GM12874 (cell line): ENCODE measurements around the gene CD96.

ENCODE experiments used
- TF ChIP-seq, protein P1 (sequence below): IDR thresholded peaks from 2 replicates; pipeline ENCODE4 v1.5.1; 2011; ENCODE audit warnings: low read depth, mild to moderate bottlenecking, control low read depth, low read length, moderate library complexity; ENCODE audit not compliant: insufficient read depth

The CD96 gene

DNA sequence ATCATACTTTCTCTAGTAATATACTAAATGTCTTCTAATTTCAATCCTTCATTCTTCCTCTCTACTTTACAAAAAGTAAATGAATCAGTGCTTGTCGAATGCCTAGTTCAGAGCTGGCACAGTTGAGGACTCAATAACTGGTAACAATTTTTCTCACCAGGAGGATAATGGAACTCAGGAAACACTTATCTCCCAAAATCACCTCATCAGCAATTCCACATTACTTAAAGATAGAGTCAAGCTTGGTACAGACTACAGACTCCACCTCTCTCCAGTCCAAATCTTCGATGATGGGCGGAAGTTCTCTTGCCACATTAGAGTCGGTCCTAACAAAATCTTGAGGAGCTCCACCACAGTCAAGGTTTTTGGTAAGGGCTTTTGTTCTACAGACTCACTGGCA, 36.9 kb downstream of the CD96 start:
- TF ChIP-seq, protein P1, sequence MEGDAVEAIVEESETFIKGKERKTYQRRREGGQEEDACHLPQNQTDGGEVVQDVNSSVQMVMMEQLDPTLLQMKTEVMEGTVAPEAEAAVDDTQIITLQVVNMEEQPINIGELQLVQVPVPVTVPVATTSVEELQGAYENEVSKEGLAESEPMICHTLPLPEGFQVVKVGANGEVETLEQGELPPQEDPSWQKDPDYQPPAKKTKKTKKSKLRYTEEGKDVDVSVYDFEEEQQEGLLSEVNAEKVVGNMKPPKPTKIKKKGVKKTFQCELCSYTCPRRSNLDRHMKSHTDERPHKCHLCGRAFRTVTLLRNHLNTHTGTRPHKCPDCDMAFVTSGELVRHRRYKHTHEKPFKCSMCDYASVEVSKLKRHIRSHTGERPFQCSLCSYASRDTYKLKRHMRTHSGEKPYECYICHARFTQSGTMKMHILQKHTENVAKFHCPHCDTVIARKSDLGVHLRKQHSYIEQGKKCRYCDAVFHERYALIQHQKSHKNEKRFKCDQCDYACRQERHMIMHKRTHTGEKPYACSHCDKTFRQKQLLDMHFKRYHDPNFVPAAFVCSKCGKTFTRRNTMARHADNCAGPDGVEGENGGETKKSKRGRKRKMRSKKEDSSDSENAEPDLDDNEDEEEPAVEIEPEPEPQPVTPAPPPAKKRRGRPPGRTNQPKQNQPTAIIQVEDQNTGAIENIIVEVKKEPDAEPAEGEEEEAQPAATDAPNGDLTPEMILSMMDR = no peak

DNA sequence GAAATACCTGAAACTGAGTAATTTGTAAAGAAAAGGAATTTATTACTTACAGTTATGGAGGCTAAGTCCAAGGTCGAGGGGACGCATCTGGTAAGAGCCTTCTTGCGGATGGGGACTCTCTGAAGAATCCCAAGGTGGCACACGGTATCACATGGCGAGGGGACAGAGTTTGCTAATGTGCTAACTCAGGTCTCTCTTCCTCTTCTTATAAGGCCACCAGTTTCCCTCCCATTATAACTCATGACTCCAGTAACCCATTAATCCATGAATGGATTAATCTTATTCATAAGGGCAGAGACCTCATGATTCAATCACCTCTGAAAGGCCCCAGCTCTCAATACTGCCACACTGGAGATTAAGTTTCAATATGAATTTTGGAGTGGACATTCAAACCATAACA, 37.5 kb downstream of the CD96 start:
- TF ChIP-seq, protein P1 = no peak

DNA sequence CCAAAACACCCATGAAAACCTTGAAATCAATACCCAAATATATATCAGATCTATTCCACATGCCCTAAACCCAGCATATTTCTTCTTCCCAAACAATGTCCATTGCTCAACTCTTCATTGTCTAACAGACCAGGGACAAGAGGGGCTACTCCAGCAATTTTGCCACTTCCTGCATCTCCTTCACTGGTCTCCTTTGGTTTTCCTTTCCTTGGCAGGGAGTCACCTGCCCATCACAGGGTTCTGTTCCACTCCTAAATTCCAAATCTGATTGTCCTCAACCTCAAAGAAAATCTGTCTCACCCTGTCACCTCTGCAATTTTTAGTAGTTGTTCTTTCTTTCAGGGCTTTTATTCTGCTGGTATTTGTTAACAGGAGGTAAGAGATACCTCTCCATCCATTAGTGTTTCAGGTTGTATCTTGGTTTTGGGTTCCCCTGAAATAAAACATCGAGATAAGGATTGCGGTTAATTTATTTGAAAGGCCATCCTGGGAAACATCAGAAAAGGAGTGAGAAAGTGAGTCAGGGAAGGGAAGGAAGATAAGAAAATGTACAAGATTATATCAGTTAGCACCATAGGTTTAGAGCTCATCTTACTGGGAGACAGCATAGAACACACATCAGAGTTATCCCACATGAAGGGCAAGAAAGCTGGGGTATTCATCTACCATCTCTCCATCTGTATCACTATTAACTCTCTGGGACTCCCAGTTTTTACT, 39.6 kb downstream of the CD96 start:
- TF ChIP-seq, protein P1 = no peak

DNA sequence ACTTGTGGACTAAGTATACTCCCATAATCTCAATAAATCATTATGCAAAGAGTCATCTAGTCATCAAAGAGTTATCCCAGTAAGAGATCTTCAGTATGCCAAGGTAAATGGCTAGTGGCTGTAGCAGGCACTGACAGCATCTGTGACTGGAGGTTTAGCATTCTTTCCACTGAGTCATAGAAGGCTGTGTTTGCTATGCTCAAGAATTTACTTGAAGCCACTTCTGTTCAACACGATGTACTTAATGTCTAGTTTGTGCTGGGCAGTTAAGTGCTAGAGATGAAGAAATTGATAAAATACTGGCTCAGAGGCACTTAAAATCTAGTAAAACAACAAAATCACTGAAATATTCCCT, 40.1 kb downstream of the CD96 start:
- TF ChIP-seq, protein P1 = no peak

DNA sequence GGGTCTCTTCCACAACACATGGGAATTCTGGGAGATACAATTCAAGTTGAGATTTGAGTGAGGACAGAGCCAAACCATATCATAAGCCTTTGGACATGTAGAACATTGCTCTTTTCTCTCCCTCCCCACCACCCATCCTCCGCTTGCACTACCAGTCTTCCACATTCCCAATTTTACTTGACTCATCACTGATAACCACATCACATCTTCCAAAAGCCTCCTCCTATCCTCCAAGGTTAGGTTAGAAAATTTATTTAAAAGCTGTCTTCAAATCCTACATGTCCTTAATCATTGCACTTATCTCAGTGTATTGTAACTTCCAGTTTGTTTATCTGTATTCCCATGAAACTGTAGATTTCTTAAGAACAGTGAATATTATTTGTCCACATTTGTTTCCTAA, 42.7 kb downstream of the CD96 start:
- TF ChIP-seq, protein P1 = no peak

DNA sequence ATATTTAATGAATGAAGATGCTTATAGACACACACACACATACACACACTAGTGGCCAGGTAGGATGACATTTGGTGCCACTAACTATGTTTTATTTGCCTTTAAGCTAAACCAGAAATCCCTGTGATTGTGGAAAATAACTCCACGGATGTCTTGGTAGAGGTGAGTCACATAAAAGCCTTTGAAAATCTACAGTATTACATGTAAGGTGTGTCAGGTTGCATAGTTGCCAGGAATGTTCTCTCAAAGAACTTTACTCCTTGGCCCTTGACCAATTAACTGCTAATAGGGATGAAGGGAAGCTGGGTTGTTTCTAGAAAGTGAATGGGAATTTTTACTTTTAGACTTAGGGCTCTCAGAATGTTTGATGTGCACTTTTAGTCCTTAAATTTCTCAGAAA, 43.2 kb downstream of the CD96 start:
- TF ChIP-seq, protein P1 = no peak

DNA sequence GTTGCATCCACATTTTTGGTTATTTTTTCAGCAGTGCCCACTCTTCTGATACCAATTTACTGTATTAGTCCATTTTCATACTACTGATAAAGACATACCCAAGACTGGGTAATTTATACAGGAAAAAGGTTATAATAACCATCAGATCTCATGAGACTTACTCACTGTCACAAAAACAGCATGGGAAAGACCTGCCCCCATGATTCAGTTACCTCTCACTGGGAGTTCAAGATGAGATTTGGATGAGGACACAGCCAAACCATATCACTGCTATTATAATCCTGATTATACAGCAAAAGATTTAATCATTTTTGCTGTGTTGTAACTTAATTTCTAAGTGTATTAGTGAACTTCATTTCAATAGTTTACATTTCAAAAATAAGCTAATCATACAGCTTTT, 46.5 kb downstream of the CD96 start:
- TF ChIP-seq, protein P1 = no peak
